ENCODE measurements around the gene USP7.

GRCh38 chr16:8959921-8960787 lies 3.6 kb downstream of the USP7 start:
- TF ChIP-seq SP1 (IDR thresholded peaks at IDR 0.05): no peak
- TF ChIP-seq SUZ12 (IDR thresholded peaks at IDR 0.05): no peak
- no peak for TF ChIP-seq BHLHE40 (IDR thresholded peaks at IDR 0.05; ENCODE audit: borderline replicate concordance)
- no peak for TF ChIP-seq FOXM1 (IDR thresholded peaks at IDR 0.05; ENCODE audit: borderline replicate concordance)
- TF ChIP-seq PKNOX1 (IDR thresholded peaks at IDR 0.05): no peak

Measured in HEK293T (cell line).